Measurements from ENCODE around the gene ARHGEF4. TPM values are rescaled to one million over a fixed set of nuclear protein-coding genes. Genes with fewer than 3 reads are reported as not detected.
A peak's percentile ranks its signal among the peaks of the same experiment; 100 is the strongest.

ARHGEF4 gene
- polyA plus RNA-seq, 3 donors = 6.2 to 7.5 (median 6.5) TPM

DNA sequence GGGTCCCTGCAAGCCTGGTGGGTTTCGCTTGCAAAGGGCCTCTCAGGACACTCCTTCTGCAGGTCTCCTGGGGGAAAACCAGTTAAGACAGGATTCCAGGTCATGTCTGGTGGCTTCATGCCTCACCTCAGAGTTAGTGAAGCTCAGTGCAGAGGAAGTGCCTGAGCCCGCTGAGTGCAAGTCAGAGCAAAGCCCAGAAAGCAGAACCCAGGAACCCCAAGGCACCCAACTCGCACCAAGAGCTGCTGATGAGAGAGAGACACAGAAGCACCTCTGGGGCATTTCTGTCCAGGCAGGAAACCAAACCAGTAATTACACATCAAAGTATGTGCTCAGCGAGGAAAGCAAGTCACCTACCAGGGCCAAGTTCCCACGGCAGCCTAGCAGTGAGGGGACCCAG lies 78.4 kb downstream of the ARHGEF4 start:
- no peak for DNase-seq (ENCODE audit: low read depth in 3 of 3, low spot score in 2 of 3)

DNA sequence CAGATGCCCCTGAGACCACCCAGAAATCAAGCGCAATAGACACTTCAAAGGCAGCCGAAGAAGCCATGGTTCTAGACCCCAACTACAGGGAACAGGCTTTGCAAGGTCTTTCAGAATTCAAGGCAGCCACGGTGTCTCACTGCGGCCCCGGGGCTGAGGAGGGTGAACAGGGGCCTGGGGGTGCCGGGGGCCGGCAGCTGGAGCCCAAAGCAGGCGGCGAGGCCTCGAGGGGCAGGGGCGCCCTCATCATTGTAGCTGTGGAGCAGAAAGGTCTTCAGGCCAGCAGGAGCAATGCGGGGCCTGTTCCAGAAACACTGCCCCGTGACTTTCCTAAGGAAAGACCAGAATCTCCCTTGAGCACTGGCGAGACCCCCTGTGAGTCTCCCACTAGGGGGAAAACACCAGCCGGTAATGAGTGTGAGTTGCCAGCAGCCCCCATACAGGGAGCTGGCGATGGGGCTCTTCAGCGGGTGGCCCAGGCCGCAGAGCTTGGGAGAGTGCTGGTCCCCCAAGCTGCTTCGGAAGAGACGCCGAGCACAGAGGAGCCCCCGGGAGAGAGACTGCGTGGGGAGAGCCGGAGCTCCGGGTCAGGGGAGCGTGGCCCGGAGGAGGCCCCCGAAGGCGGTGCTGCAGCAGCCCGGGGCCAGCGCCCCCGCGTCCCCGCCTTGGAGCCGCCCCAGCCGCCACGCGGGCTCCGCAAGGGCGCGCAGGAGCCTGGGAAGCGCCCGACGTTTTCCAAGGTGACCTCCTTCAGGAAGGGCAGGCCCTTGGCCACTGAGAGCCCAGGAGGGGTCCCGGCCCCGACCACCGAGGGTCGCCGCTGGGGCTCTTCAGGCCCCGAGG lies 79.1 kb downstream of the ARHGEF4 start:
- no peak for DNase-seq (ENCODE audit: low read depth in 3 of 3, low spot score in 2 of 3)

DNA sequence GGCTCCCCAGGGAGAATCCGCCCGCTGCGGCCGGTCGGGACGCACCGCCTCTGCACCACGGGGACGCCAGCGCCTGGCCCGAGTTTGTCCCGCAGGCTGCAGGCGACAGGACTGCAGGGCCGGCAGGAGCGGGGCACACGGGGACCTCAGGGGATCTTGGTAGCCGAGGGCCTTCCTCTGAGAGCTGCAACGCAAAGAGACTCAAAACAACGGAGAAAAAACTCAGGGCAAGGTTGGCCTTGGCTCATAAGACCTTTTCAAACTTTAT lies 79.7 kb downstream of the ARHGEF4 start:
- DNase-seq (ENCODE audit: low read depth in 3 of 3, low spot score in 2 of 3) = no peak

DNA sequence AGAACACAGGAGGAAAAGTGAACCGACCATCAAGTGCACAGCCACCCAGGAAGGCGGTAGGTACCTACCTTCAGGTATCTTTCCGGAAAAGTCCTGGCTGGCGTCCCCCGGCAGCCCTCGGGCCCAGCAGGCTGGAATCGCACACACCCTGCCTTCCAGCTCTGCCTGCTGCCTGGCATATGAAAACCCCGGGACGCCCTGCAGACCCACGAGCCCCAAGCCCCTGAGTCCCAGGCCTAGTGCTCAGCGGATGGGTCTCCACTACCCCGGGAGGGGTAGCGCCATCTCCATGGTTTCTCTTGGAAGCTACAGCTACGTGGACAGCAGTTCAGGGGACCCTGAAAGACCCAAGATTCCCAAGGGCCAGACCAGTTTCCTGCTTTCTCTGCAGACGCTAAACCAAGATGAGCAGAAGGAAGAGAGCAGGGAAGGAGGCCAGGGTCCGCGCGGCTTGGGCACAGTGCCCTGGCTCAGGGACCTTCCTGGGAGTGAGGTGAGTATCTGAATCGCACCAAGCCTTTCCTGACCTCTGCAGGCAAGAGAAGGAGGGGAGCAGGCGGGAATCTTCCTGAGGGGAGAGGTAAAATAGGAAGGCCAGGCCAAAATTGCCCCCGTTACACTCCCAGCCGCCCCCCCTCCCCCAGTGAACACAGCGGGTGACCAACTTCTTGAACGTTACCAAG lies 80.4 kb downstream of the ARHGEF4 start:
- DNase-seq (ENCODE audit: low read depth in 3 of 3, low spot score in 2 of 3) = no peak

DNA sequence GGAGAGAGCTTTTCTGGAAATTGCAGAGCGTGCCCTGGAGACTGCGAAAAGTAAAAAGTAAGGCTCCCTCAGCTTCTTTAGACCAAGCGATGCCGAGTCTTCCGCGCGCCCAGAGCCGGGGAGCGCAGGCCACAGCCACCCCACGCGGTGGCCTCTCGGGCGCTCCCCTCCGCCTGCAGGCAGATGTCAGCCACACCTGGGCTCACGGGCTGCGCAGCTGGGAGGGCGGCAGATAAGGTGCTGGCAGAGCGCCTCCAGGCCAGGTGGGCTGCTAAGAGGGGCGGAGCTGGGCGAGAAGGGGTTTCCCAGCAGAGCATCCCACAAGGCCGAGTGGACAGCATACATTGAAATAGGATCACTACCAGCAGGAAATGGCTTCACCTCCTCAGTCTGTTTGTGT lies 81.7 kb downstream of the ARHGEF4 start:
- DNase-seq (ENCODE audit: low read depth in 3 of 3, low spot score in 2 of 3) = no peak

DNA sequence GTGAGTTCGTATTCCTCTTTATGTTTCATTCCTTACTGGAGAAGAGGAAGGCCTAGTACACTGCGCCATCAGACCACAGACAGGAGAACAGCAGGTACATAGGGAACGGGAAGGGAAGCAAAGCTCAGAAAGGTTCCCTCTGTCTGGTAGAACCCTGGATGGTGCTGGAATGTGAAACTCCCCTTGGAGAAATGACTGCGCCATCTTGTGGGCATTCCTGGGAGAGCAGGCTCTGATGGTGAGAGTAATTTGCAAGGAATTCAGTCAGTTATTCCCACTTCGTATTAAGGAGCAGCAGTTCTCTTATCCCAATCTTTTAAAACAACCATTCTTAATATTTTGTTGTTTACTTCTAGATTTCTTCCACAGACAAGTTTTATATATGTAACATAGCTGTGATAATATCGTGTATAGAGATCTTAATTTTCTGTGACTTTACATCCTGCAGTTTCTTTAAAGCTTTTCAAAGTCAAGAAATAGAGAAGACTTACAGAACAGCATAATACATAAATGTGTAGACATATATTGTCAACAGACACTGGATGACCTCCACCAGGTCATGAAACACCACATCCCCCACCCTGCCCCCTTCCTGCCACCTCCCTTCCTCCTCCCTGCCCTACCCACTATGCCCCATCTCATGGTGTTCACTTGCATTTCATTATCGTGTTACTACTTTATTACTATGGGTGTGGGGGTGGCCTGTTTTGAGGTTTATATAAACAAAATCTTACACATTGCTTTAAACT lies 83.9 kb downstream of the ARHGEF4 start:
- peak; percentile 41 to 54 (median 49) for DNase-seq (ENCODE audit: low read depth in 3 of 3, low spot score in 2 of 3)

DNA sequence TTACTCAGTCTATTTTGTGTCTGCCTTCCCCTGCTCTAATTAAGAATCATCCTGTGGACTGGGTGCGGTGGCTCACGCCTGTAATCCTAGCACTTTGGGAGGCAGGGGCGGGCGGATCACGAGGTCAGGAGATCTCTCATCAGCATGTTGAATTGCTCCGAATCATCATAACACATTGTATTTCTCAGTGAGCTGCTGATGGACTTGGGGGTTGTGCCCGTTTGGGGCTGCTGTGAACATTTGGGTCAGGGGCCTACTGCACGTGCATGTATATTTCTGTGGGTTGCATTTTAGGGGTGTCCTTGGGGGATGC lies 84.4 kb downstream of the ARHGEF4 start:
- no peak for DNase-seq (ENCODE audit: low read depth in 3 of 3, low spot score in 2 of 3)

DNA sequence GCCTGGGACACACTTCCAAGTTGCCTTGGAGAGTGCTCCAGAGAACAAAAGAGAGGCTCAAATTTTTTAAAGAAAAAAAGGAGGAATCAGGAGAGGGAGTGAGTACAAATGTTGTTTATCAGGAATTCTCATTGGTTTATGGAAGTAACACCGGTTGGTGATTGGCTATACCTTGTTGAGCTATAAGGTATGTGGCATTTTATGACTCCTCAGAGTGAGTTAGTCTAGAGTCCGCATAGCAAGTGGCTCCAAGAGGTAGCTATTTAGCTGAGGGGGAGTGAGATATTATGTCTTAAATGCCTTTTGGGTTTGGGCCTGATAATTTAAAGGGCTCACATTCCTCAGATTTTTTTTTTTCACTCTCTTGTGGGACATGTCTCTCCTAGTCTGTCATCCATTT lies 85.7 kb downstream of the ARHGEF4 start:
- DNase-seq (ENCODE audit: low read depth in 3 of 3, low spot score in 2 of 3) = no peak

DNA sequence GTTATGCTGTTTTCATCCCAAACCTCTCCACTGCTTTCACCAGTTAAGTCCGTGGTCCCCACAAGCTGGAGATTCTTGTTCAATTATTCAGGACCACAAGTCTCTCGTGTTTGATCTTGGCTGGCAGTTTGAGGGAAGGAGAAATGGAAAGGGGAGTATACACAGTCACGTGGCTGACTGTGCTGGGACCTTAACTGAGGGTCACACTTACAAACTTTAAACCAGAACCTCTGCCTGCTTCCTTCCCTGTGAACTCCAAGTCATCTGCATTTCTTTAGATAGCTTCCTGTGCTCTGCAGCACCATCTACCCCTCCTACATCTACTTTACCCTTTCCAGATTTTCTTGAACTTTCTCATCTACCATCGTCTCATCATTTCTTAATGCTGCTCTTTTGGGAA lies 91.7 kb downstream of the ARHGEF4 start:
- no peak for DNase-seq (ENCODE audit: low read depth in 3 of 3, low spot score in 2 of 3)

DNA sequence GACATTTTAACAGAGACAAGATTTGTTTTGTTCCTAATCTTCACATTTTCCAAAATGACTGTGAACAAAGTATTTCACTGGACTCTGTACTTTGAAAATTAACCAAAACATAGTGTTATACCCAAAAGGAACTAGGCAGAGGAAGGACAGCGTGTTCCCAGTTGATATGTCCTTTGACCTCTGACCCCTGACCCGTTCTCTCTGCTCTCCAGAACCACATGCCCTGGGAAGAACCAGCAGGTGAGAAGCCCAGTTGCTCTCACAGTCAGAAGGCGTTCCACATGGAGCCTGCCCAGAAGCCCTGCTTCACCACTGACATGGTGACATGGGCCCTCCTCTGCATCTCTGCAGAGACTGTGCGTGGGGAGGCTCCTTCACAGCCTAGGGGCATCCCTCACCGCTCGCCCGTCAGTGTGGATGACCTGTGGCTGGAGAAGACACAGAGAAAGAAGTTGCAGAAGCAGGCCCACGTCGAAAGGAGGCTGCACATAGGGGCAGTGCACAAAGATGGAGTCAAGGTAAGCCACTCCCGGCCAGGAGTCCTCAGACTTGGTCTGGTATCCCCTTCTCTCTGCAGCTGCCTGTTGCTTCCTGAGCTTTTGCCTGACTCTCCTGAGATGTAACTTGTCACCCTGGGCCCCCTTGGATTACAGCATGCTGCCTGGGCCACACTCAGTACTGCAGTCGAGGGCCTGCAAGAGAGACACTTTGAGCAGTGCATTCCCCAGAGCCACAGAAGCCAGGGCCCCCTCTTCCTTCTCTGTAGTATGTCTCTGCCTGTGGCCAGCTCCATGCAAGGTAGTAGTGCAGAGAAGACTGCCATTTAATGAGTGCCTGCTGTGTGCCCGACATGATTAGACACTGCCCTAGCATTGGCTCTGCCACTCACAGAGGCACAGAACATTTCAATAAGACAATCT lies 94.3 kb downstream of the ARHGEF4 start:
- DNase-seq (ENCODE audit: low read depth in 3 of 3, low spot score in 2 of 3) = no peak

DNA sequence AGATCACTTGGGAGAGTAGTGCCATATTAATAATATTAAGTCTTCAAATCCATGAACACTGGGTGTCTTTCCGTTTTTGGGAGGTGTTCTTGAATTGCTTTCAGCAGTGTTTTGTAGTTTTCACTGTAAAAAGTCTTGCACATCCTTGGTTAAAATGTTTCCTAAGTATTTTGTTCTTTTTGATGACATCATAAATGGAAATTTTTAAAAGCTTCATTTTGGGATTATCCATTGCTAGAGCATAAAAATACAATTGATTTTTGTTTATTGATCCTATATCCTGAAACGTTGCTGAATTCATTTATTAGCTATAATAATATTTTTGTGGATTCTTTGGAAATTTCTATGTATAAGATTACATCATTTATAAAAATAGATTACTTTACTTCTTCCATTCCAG lies 96.8 kb downstream of the ARHGEF4 start:
- DNase-seq (ENCODE audit: low read depth in 3 of 3, low spot score in 2 of 3) = no peak

DNA sequence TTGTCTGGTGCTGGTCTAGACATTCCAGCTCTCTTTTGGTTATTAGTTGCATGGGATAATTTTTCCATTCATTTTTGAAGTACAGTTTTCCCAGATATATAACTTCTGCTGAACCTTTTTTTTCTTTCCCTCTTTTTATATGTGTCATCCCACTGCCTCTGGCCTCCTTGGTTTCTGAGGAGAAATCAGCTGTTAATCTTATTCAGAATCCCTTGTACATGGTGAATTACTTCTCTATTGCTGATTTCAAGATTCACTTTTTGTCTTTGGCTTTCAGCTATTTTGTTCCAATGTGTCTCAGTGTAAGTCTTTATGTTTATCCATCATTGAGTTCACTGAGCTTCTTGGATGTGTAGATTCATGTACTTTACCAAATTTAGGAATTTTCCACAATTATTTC lies 99.7 kb downstream of the ARHGEF4 start:
- DNase-seq (ENCODE audit: low read depth in 3 of 3, low spot score in 2 of 3) = no peak

DNA sequence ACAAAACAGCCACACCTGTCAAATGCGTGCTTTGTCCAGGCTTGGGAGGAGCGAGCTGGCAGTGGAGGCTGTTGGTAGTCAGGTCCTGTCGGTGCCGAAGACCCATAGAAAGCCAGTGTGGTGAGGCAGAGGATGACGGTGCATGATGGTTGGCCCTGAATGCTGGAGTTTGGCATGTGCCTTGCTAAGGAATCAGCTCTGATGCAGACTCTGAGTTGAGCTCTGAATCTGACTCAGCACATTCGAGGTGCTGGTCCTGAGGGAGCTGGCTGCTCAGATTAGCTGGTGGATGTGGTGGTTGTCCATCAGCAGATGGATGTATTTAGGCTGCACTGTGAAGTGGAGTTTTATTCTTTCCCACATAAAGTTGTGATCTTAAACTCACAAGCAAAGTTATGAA lies 111.3 kb downstream of the ARHGEF4 start:
- no peak for DNase-seq (ENCODE audit: low read depth in 3 of 3, low spot score in 2 of 3)

DNA sequence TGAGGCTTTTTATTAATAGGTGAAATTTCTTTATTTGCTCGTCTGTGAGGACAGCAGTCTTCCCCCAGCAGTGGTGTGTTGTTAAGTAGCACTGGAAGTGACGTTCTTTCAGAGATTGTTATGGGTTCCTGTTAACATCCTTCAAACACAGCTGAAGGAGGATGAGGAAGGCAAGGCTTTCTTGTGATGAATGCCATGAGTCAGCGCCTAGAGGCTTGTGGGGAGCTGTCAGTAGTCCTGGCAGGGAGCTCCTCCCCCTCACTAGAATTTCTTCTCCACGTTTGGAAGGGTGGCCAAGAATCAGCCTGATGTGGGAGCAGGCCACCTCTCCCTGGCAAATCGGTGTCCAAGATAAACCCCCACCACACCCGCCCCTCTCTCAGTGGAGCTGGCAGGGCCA lies 113.2 kb downstream of the ARHGEF4 start:
- DNase-seq (ENCODE audit: low read depth in 3 of 3, low spot score in 2 of 3) = no peak

DNA sequence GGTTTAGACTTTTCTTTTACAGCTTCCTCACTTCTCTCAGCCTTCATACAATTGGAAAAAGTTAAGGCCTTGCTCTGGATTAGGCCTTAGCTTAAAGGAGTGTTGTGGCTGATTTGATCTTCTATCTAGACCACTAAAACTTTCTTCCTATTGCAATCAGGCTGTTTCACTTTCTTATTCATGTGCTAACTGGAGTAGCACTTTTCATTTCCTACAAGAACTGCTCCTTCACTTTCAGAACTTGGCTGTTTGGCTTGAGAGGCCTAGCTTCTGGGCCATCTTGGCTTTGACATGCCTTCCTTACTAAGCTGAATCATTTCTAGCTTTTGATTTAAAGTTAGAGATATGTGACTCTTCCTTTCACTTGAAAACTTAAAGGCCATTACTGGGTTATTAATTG lies 114.3 kb downstream of the ARHGEF4 start:
- no peak for DNase-seq (ENCODE audit: low read depth in 3 of 3, low spot score in 2 of 3)

DNA sequence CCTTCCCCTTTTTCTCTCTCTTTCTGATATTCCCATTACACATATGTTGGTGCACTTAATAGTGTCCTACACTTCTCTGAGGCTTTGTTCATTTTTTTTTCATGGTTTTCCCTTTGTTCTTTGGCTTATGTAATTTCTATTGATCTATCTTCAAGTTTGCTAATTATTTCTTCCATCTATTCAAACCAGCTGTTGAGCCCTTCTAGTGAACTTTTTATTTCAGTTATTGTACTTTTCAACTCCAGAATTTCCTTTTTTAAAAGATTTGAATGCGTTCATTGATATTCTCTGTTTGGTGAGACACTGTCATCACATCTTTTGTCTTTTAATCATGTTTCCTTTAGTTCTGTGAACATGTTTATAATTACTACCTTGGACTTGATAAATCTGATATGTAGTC lies 118.2 kb downstream of the ARHGEF4 start:
- no peak for DNase-seq (ENCODE audit: low read depth in 3 of 3, low spot score in 2 of 3)

DNA sequence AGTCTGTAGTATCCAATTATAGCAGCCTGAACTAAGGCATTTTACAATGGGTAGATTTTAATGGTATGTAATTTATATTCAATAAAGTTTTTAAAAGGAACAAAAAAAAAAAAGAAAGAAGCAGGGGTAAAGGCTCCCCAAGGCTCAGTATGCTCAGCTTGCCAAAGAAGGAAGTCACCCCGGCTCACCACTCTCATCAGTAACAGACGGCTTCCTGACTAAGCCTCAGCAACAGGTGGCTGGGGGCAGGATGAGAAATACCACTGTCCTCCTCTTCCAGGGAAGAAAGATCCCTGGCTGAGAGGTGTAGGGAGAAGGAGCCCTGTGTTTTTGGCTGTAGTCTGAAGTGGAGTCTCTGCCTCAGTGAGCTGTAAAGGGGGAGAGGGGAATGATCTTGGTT lies 121.2 kb downstream of the ARHGEF4 start:
- no peak for DNase-seq (ENCODE audit: low read depth in 3 of 3, low spot score in 2 of 3)

DNA sequence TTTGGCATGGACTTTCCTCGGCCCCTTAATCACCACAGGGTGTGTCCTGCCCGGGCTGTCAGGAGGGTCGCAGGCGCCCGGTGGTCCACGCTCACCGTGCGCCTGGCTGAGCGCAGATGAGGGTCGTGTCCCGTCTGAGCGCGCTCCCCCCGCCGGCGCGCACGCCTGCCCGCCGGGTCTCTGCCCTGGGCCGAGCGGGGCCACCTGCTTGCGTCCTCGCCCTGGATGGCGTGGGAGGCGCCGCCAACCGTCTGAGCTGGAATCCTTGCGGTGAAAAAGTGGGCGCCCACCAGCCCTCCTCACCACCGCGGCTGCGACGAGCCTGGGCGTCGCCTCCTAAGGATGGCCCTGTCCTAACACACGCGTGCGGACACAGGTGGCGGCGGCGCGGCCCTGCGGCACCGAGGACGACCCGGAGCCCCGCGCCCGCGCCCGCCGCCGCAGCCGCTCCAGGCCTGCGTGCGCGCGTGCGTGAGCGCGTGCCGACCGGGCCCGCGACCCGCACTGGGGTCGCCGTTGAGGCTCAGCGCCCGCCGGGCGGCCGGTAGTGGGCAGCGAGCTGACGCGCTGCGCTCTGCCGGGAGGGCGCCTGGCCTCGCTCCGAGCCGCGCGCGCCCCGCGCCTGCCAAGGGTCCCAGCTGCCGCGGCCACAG lies 126.6 kb downstream of the ARHGEF4 start:
- no peak for DNase-seq (ENCODE audit: low read depth in 3 of 3, low spot score in 2 of 3)

DNA sequence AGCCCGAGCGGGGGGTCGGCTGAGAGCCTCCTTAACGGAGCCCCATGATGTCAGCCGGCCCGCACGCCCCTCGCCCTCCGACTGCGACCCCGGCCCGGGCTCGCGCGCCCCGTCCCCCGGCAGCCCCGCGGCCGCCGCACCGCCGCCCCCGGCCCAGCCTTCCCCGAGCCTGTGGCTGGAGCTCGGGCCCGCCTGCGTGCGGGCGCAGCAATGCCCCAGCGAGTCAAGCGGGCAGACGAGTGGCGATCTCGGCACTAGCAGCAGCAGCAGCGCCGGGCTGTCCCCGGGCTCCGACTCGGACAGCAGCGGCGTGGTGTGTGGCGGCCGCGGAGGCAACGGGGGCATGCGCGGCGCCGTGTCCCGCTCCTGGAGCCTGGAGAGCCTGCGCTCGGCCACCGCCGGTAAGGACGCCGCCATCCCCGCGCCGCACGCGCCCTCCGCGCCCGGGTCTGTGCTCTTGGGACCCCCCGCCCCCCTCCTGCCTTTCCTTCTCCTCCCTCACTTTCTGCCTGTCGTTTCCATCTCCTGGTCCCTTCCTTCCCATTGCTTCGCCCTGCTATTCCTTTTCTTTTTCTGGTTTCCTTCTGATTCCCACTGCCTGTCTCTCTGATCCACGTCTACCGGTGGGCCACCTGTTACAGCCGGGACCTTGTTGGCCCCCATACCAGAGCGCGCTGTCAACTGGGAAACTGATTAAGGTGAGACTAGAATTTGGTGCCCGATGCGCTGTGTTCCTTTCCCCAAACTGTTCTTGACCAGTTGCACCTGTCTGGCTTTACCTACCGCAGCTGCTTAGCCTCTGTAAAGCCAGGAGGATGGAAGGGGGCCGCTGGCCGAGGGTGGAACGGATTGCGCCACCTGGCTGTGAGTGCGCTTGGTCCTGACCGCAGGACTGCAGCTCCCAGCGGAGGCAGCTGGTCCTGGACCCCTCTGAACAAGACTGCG lies 127.4 kb downstream of the ARHGEF4 start:
- peak in 2 of 3 donors; percentile 19 to 39 for DNase-seq (ENCODE audit: low read depth in 3 of 3, low spot score in 2 of 3)

Data from right renal cortex interstitium (tissue), 3 donors.